Fibroblast of skin of scalp (primary cell): Measurements from ENCODE around the gene DEPP1.

ENCODE experiments used
- DNase-seq: peaks from one replicate; pipeline ENCODE4 v3.0.0-alpha.2; 2013

Gene DEPP1

GRCh38 chr10:44965651-44966097 lies 12.9 kb downstream of the DEPP1 start:
- no peak for DNase-seq

GRCh38 chr10:44965104-44965503 lies 13.5 kb downstream of the DEPP1 start:
- no peak for DNase-seq

- DNase-seq = no peak
Measured at GRCh38 chr10:44963772-44964633, 14.6 kb downstream of the DEPP1 start.

- DNase-seq = no peak
Measured at GRCh38 chr10:44962870-44963738, 15.5 kb downstream of the DEPP1 start.

- DNase-seq = no peak
Measured at GRCh38 chr10:44961931-44962750, 16.5 kb downstream of the DEPP1 start.

- DNase-seq = no peak
Measured at GRCh38 chr10:44961230-44961571, 17.4 kb downstream of the DEPP1 start.

- no peak for DNase-seq
Measured at GRCh38 chr10:44960482-44961229, 18.0 kb downstream of the DEPP1 start.

- DNase-seq = no peak
Measured at GRCh38 chr10:44960088-44960460, 18.5 kb downstream of the DEPP1 start.

GRCh38 chr10:44959247-44960087 lies 19.1 kb downstream of the DEPP1 start, which contains the start of gene RASSF4:
Gene RASSF4, plus strand, starts transcription at chr10:44959802. Its CDS starts 10,401 bp downstream, at chr10:44970203.
- DNase-seq = peak; percentile 85

- no peak for DNase-seq
Measured at GRCh38 chr10:44958898-44959246, 19.7 kb downstream of the DEPP1 start.

GRCh38 chr10:44958196-44958897 lies 20.3 kb downstream of the DEPP1 start:
- peak; percentile 47 for DNase-seq

- DNase-seq = no peak
Measured at GRCh38 chr10:44956717-44957706, 21.6 kb downstream of the DEPP1 start.

- DNase-seq = no peak
Measured at GRCh38 chr10:44956226-44956625, 22.4 kb downstream of the DEPP1 start.

- no peak for DNase-seq
Measured at GRCh38 chr10:44955413-44956070, 23.1 kb downstream of the DEPP1 start.

- no peak for DNase-seq
Measured at GRCh38 chr10:44954962-44955361, 23.6 kb downstream of the DEPP1 start.

GRCh38 chr10:44954042-44954441 lies 24.6 kb downstream of the DEPP1 start:
- DNase-seq = no peak

- no peak for DNase-seq
Measured at GRCh38 chr10:44952779-44953231, 25.8 kb downstream of the DEPP1 start.

GRCh38 chr10:44951576-44952226 lies 26.9 kb downstream of the DEPP1 start:
- DNase-seq = no peak
